Measurements from ENCODE around the gene ARHGAP22. TPM values are rescaled to one million over a fixed set of nuclear protein-coding genes. Genes with fewer than 3 reads are reported as not detected.

The ARHGAP22 gene
- total and polyA plus RNA-seq, 2 of the 4 experiments (the other 2 are of a cell fraction), result 28.3 to 30.2 TPM

DNA sequence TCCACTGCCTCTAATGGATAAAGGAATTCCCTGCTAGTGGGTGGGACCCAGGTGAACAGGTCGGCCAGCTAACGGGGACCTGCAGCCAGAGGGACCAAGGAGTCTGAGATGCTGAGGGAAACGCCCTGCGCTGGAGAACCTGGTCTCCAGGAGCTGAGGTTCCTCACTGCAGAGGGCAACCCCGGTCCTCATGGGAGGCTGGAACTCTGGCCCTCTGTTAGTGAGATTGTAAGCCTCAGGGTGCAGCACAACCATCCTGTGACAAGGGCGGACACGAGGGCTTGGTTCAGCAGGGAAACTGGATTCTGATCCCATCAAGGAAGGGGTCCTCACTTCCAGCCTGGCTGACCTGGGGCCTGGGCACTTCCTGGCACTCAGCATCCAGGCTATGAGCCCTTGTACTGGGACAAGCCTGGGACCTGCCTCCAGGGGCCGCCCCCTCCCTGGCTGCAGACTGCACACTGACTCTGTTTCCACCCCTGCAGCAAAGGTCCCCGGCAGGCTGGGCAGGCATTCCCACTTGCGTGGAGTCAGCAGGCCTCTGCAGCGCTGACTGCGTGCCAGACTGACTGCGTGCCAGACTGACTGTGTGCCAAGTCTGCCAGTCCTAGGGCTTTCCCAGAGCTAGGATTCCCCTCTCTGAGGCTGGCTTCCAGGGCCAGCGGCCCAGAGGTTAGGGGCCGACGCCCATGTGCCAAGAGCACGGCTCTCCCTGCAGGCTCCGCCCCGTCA lies 155.2 kb downstream of the ARHGAP22 start:
- H3K56ac ChIP-seq (ENCODE audit: extremely low read depth, insufficient read depth, low read length), result no peak overlapping the region
- H3K18ac ChIP-seq (ENCODE audit: low read depth, low read length), result no peak overlapping the region
- H2BK20ac ChIP-seq (ENCODE audit: low read depth, low read length), result no peak overlapping the region
- H3K27me3 ChIP-seq (ENCODE audit: control insufficient read depth, insufficient read depth, low read length), result no peaks in the 10 kb centered on the region
- ATAC-seq (ENCODE audit: low read depth), result no peak
- TF ChIP-seq CEBPB (IDR thresholded peaks at IDR 0.05; ENCODE audit: low read depth, low read length), result no peak
- TF ChIP-seq MAZ (IDR thresholded peaks at IDR 0.05; ENCODE audit: borderline replicate concordance, low read depth, low read length), result no peak
- no peak for TF ChIP-seq RFX5 (IDR thresholded peaks at IDR 0.05; ENCODE audit: low read depth, low read length)
- TF ChIP-seq, protein P1, sequence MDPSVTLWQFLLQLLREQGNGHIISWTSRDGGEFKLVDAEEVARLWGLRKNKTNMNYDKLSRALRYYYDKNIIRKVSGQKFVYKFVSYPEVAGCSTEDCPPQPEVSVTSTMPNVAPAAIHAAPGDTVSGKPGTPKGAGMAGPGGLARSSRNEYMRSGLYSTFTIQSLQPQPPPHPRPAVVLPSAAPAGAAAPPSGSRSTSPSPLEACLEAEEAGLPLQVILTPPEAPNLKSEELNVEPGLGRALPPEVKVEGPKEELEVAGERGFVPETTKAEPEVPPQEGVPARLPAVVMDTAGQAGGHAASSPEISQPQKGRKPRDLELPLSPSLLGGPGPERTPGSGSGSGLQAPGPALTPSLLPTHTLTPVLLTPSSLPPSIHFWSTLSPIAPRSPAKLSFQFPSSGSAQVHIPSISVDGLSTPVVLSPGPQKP (IDR thresholded peaks at IDR 0.05; ENCODE audit: borderline replicate concordance, low read depth, low read length), result no peak
- TF ChIP-seq NFE2L2 (IDR thresholded peaks at IDR 0.05; ENCODE audit: low read depth, low read length), result no peak
- TF ChIP-seq FOS (IDR thresholded peaks at IDR 0.05; ENCODE audit: low read depth, low read length), result no peak
- TF ChIP-seq MAFK (IDR thresholded peaks at IDR 0.05; ENCODE audit: low read depth, low read length), result no peak
- TF ChIP-seq RAD21 (IDR thresholded peaks at IDR 0.05; ENCODE audit: low read length), result no peak
- TF ChIP-seq RCOR1 (IDR thresholded peaks at IDR 0.05; ENCODE audit: insufficient replicate concordance, low read length), result no peak
- TF ChIP-seq, protein P2, sequence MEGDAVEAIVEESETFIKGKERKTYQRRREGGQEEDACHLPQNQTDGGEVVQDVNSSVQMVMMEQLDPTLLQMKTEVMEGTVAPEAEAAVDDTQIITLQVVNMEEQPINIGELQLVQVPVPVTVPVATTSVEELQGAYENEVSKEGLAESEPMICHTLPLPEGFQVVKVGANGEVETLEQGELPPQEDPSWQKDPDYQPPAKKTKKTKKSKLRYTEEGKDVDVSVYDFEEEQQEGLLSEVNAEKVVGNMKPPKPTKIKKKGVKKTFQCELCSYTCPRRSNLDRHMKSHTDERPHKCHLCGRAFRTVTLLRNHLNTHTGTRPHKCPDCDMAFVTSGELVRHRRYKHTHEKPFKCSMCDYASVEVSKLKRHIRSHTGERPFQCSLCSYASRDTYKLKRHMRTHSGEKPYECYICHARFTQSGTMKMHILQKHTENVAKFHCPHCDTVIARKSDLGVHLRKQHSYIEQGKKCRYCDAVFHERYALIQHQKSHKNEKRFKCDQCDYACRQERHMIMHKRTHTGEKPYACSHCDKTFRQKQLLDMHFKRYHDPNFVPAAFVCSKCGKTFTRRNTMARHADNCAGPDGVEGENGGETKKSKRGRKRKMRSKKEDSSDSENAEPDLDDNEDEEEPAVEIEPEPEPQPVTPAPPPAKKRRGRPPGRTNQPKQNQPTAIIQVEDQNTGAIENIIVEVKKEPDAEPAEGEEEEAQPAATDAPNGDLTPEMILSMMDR (conservative IDR thresholded peaks at IDR 0.05; ENCODE audit: low read depth, low read length), result no peak
- TF ChIP-seq BHLHE40 (IDR thresholded peaks at IDR 0.05; ENCODE audit: low read depth, low read length), result no peak
- TF ChIP-seq MXI1 (IDR thresholded peaks at IDR 0.05; ENCODE audit: borderline replicate concordance, low read depth, low read length), result no peak
- no peak for TF ChIP-seq SMC3 (IDR thresholded peaks at IDR 0.05; ENCODE audit: low read depth, low read length)
- TF ChIP-seq POLR2A (IDR thresholded peaks at IDR 0.05; ENCODE audit: low read depth, low read length), result no peak
- no peak for TF ChIP-seq CHD1 (IDR thresholded peaks at IDR 0.05; ENCODE audit: low read depth, low read length)
- no TSS peak for BruUV-seq (replicated peaks)
- H3K4ac ChIP-seq (ENCODE audit: low read depth, low read length), result no peak overlapping the region
- H3K79me1 ChIP-seq (ENCODE audit: low read depth in 1 of 2, low read length in 2 of 2), result peaks cover 13 to 65% of the 10 kb centered on the region in 2 experiments; a peak in 3 of 4 replicates
- H4K8ac ChIP-seq (ENCODE audit: low read depth in 2 of 2, low read length in 2 of 2), result no peak overlapping the region
- H4K5ac ChIP-seq (ENCODE audit: low read depth, low read length), result no peak overlapping the region
- no peak overlapping the region for H3K23ac ChIP-seq (ENCODE audit: low read depth, low read length)
- H3K4me3 ChIP-seq (ENCODE audit: insufficient read depth, low read depth, low read length), result no peak overlapping the region
- dilution Hi-C loops (cut with HindIII; ENCODE audit: low sequenced_read_pairs, unreplicated experiment), result no loop called here
- no peak overlapping the region for H2AFZ ChIP-seq (replicated peaks; ENCODE audit: low read length, poor library complexity)
- H3K4me1 ChIP-seq (ENCODE audit: control insufficient read depth, insufficient read depth, low read length), result peaks cover 9% of the 10 kb centered on the region
- no peak overlapping the region for H2BK15ac ChIP-seq (ENCODE audit: low read depth, low read length)
- no peak overlapping the region for H3K9ac ChIP-seq (ENCODE audit: low read depth, low read length)
- peaks cover 14% of the 10 kb centered on the region; the same call in 1 of the 2 replicates for H3K36me3 ChIP-seq (ENCODE audit: control insufficient read depth, insufficient read depth, low read length)
- peaks cover 31% of the 10 kb centered on the region for H4K20me1 ChIP-seq (ENCODE audit: insufficient read depth, low read length)
- ChIA-PET CTCF (no interaction called here), POLR2A (ENCODE audit: unreplicated experiment) (no interaction called here)
- no peak overlapping the region for H3K27ac ChIP-seq (ENCODE audit: insufficient read depth, low read length)
- no peak overlapping the region for H4K91ac ChIP-seq (ENCODE audit: insufficient read depth, low read depth, low read length)
- H3K9me1 ChIP-seq (ENCODE audit: insufficient read depth, low read length), result peaks cover 21% of the 10 kb centered on the region
- 92% methylated on average over 17 of the region's 19 CpGs; no CpG with 5 or more reads in 1 of the 2 experiments for WGBS, 2 experiments (ENCODE audit: extremely low coverage in 2 of 2, insufficient read length in 1 of 2)
- H2BK120ac ChIP-seq (ENCODE audit: low read depth, low read length), result no peak overlapping the region
- H2BK5ac ChIP-seq (ENCODE audit: low read depth, low read length, poor library complexity, severe bottlenecking), result no peak overlapping the region
- H3K14ac ChIP-seq (replicated peaks; ENCODE audit: low read depth, low read length), result peak overlapping the region; percentile 34
- H3K4me2 ChIP-seq (ENCODE audit: low read depth, low read length), result no peak overlapping the region
- in situ Hi-C loops (cut with MboI; ENCODE audit: low sequenced_read_pairs), result no loop called here
- intact Hi-C loops (cut with micrococcal nuclease), result no loop called here
- peak overlapping the region; percentile 21; the same call in 1 of the 2 replicates for H2AK5ac ChIP-seq (ENCODE audit: low read depth, low read length)
- DNase-seq, result no peak
- H3K9me3 ChIP-seq (ENCODE audit: control insufficient read depth, insufficient read depth, low read length), result no peaks in the 10 kb centered on the region
- H2AK9ac ChIP-seq (replicated peaks; ENCODE audit: low read depth, low read length, poor library complexity), result peak overlapping the region; percentile 52

Measured in IMR-90 (cell line).